ENCODE measurements around the gene PPP1R11.
A peak's percentile ranks its signal among the peaks of the same experiment; 100 is the strongest.
"Not testable (repeated sequence)": the region's sequence is repeated elsewhere in the genome, so short reads cannot be mapped to it uniquely, and the experiment has no call there.

PPP1R11 gene

GRCh38 chr6:30066577-30067459 lies at the start of gene PPP1R11:
TSS of gene PPP1R11 (plus strand) at chr6:30067198. CDS start at chr6:30067411, 213 bp downstream.
- peak; percentile 99 for DNase-seq

DNA sequence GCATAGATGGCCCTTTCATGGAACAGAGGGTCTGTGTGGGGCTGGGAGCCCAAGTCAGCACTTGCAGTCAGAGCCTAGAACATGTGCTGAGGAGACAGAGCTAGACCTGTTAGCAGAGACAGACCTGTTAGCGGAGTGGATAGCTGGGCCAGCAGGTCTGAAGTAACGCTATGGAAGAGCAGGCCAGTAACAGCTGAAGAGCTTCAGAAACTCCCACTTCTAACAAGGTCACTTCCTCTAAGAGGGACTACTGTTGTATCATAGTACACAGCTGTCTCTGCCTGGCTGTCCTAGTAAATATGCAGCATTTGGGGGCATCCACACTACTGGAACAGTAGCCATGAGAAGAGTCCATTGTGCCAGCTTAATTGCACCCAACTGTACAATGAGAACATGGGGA lies 47.2 kb upstream of the PPP1R11 start:
- no peak for DNase-seq

DNA sequence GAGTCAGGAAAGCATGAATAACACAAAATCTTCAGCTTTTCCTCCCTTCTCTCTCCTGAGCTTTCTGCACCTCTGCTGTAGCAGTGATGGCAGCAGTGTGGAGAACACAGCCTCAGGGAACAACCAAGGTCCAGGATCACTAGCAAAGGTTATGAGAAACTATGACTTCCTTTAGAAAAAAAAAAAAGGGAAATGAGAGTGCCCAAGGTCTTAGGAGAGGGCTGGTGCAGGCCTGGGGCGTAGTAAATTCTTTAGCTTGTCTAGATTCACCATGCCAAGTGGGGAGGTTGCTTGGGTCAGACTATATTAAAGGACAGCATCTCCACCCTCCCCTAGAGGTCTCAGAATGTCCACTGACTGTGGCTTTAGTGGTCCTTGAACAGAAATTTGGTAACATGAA lies 46.4 kb upstream of the PPP1R11 start:
- no peak for DNase-seq

DNA sequence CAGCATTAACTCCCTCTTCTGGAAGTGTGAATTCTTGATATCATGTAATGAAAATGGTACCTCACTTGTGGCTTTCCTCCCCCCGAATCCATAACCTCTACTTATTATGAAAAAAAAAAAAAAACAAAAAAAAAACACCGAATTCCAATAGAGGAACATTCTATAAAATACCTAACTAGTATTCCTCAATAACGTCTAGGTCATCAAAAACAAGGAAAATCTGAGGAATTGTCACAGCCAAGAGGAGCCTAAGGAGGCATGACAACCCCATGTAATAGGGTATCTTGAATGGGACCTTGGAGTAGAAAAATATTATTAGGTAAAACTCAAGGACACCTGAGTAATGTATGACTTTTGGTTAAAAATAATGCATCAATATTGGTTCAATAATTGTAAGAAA lies 44.8 kb upstream of the PPP1R11 start:
- DNase-seq = no peak

DNA sequence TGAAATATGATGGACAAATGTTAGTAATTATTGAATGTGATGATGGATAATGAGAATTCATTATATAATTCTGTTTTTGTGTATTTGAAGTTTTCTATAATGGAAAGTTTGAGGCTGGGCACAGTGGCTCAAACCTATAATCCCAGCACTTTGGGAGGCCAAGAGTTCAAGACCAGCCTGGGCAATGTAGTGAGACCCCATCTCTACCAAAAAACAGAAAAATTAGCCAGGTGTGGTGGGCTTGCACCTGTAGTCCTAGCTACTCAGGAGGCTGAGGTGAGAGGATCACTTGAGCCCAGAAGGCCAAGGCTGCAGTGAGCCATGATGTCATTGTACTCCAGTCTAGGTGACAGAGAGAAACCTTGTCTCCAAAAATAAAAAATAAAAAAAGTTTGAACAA lies 44.3 kb upstream of the PPP1R11 start:
- not testable (repeated sequence) for DNase-seq

DNA sequence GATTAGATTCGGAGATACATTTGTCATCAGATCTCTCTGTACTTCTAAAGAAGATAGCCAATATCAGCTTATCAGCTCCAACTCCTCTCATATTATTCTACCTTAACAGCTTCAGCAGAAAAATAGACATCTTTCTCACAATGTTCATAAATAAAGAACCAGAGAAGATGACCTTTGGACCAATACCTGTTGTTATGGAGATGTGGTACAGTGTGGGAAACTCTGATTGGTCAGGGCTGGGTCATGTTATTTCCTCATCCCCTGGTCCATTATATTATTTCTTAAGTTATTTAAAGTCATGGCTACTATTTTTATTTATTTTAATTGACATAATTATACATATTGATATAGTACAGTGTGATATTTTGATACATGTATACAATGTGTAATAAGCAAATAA lies 41.8 kb upstream of the PPP1R11 start:
- DNase-seq = no peak

DNA sequence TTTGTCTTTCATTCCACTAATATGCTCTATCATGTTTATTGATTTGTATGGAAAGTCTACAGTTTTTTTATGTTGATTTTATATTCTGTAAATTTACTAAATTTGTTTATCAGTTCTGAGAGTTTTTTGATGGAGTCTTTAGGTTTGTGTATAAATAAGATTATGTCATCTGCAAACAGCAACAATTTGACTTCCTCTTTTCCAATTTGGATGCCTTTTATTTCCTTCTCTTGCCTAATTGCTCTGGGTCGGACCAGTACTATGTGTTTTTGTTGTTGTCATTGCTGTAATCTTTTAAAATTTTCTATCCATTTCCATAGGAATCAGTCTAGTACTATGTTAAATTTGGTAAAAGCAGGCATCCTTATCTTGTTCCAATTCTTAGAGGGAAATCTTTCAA lies 37.4 kb upstream of the PPP1R11 start:
- no peak for DNase-seq

- DNase-seq = no peak
Measured at GRCh38 chr6:30031381-30031780, 35.6 kb upstream of the PPP1R11 start.

DNA sequence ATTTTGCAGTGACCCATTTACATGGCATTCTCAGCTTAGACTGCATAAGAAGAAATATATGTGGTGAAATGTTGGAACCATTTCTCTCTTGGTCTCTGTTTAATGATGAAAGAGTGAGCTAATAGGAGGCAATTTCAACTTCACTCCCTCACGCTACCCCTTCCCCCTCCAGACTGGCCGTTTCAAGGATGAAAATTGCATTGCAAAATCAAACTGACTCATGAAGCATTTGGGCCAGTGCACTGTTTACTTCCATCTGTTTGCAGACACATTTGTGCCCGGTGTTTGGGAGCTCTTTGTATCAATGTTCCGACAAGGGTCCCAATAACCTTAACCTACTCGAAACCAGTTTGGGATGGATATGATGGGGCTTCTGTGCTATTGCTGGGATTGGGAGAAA lies 33.6 kb upstream of the PPP1R11 start:
- DNase-seq = not testable (repeated sequence)

DNA sequence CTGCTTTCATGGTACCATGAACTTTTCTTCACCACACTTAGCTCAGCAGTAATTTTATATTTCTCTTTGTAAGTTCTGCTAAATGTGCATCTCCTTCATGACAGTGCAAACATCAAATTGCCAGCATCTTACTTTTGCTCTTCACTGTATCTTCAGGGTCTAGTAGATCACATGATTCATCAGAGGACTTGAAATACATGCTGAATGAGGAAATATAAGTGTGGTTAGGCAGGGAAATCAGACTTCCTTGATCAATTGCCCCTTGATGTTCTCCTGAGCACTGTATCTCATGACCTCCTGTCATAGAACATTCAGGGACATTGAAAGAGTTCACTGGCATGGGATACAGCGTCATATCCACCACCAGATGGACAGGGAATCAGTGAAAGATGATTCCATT lies 31.2 kb upstream of the PPP1R11 start:
- no peak for DNase-seq

GRCh38 chr6:30037182-30037788 lies 29.7 kb upstream of the PPP1R11 start:
- no peak for DNase-seq

GRCh38 chr6:30041221-30041620 lies 25.8 kb upstream of the PPP1R11 start:
- no peak for DNase-seq

- no peak for DNase-seq
Measured at GRCh38 chr6:30041821-30042220, 25.2 kb upstream of the PPP1R11 start.

DNA sequence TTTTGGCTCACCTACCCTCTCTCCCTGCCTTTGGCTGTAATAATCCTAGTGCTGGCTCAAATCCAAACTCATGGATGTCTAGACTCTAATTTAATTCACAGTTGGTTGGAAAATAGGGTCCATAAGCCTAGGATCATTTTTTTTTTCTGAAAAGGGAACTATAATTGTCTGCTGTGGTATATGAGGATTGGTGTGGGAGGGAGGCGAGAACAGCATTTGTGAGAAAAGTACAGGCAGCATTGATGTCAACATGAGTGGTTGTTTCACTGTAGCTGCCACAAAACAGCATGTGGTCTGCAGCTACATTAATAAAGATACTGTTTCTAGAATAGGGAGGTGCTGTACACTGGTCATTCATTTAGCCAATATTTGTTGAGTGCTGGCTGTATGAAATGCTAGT lies 24.5 kb upstream of the PPP1R11 start:
- no peak for DNase-seq

DNA sequence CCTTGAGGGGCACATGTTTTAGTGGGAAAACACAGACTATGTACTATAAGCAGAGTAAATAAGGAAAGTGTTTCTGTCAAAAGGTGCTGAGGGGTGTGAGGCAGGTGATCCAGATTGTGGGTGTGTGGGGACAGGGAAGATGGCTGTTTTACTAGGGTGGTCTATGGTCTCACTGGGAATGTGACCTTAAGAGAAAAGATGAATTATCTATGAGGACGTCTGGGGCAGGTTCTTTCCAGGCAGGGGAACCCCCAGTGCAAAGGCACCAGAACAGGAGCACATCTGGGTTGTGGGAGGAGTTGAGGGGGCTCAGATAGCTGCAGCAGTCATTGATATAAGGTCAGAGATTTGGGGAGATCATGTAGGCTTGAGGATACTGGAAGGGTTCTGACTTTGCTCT lies 24.1 kb upstream of the PPP1R11 start:
- DNase-seq = no peak

DNA sequence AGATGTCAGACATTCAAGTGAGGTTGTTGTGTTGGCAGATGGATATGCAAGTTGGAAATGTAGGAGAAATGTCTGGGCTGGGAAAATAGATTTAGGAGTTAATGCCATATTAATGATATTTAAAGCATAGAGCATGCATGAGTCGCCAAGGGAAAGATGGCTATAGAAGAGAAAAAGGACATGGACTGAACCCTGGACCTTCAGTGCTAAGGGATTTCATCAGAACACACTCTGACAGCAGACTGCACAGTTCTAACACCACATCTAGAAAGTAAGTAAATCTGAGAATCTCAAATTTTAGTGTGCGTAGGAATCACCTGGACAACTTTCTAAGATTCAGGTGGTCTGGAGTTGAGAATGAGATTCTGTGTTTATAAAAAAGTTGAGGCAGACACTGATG lies 23.3 kb upstream of the PPP1R11 start:
- no peak for DNase-seq

DNA sequence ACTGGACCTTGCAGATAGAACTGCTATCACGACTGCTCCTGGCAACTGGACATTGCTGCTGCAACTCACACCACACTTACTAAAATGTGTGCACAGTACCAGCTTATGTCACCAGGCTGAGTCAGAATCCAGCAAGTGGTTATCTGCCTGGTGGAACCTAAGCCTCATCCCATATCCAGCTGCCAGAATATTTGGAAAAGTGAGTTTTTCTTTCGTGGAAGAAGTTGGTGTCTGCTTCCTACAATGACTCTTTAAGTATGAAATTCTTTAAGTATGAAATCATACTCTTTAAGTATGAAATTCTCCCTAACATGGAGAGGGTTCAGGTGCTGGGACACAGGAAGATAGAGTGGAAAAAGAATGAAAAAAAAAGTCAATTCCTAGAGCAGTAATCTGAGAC lies 22.4 kb upstream of the PPP1R11 start:
- DNase-seq = no peak

GRCh38 chr6:30047220-30047619 lies 19.8 kb upstream of the PPP1R11 start:
- no peak for DNase-seq

DNA sequence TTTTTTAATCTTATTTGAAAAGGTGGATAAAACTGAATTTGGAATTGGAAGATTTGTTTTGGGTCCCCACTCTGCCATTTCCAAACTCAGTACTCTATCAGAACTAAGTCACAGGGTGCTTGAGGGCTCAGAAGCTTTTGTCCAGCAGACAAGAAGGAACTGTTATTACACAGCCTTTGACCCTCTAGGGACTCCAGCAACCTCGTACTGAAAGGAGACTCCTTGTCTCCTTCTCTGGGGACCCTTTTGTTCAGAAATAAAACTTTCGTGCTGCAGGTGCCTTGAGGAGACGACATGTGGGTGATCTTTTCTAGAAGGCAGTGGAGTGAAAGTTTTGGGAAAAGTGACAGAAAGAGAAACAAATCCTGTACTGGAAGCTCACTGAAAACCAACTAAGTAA lies 13.3 kb upstream of the PPP1R11 start:
- no peak for DNase-seq

DNA sequence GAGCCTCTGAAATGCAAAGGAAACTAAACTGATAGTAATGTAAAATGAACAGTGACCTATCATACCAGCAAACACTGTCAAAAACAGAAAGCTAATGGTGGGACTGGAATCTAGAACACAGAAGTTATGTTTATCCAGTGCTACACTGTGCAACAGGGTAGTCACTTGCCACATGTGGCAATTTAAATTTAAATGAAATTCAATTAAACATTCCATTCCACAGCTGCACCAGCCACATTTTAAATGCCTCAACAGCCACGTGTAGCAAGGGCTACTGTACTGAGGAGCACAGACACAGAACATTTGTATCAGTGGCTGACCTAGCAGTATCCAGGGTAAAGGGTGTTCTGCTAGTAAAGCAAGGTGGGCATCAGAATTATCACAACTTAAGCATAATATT lies 11.5 kb upstream of the PPP1R11 start:
- DNase-seq = no peak

DNA sequence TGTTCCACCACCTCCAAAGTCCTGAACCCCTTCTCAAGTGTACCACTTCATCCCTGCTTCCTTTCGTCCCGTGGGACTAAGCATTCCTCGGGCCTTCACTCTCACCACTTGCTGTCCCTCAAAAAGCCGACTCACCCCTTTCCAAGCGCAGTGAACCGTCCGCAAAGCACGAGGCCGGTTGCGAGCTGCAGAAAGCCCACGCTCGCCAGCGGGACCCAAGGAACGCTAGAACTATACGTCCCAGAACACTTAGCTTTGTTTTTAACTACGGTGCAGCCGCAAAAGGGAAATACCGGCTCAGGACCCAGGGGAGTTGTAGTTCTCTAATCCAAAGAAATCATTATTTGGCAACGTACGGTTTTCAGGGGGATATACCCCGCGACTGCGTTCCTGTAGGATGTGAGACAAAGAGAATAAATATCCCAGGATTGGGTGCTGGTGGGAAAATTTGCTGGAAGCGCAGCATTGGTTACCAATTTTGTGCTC lies 6.3 kb upstream of the PPP1R11 start:
- peak; percentile 49 for DNase-seq

DNA sequence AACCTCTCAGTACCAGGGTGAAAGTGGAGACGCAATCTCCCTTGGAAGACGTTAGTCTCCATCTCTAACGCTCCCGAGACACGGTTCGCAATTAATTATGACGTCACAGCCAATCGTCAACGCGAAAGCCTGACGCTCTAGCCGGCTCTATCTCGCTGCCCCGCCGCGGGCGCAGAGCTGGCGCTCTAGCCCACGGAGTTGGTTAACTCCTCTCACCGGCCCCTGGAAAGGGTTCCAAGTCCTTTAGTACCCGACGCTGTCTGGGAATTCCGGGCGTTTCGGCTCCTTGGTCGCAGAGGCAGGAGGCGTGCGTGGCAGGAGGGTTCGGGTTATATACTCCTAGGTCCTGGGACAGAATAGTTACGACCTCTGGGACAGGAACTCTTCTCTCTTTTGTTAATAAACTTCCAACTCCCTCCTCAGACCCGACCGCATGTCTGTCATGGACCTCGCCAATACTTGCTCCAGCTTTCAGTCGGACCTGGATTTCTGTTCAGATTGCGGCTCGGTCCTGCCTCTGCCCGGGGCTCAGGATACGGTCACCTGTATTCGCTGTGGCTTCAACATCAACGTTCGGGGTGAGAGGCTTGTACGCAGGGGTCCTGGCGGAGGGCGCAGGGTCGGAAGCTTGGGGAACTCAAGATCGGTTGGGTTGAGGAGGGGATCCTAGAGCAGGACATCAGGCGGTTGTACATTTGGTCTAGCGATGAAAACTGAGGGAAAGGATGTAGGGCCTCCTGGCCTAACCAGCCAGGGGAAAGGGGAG lies 5.7 kb upstream of the PPP1R11 start, which contains the start of gene POLR1H:
Gene POLR1H, plus strand, starts transcription at position 174 of the 766 bp plus-strand sequence. Its CDS starts 260 bp downstream, at position 434.
- peak; percentile 95 for DNase-seq

GRCh38 chr6:30061858-30062458 lies 5.0 kb upstream of the PPP1R11 start:
- no peak for DNase-seq

Data from right hindlimb (tissue), 1 donor.